Measurements from ENCODE around the gene IGF1.

The IGF1 gene

GRCh38 chr12:102421802-102422583 is 58.4 kb downstream of the IGF1 start:
- no peak overlapping the region for H3K4me3 Mint-ChIP-seq

GRCh38 chr12:102419094-102419764 is 61.1 kb downstream of the IGF1 start:
- H3K4me3 Mint-ChIP-seq, result no peak overlapping the region
- H3K27me3 Mint-ChIP-seq, result peaks cover 3% of the 10 kb centered on the region
- intact Hi-C loops (cut with micrococcal nuclease), result no loop called here
- H3K36me3 Mint-ChIP-seq (ENCODE audit: low read depth), result no peaks in the 10 kb centered on the region
- H3K4me1 Mint-ChIP-seq (ENCODE audit: low read depth), result no peaks in the 10 kb centered on the region
- no peak overlapping the region for H3K27ac Mint-ChIP-seq
- H3K9me3 Mint-ChIP-seq, result no peaks in the 10 kb centered on the region

More at GRCh38 chr12:102421802-102422583, 58.4 kb downstream of the IGF1 start:
- Mint-ChIP-seq H3K36me3 (ENCODE audit: low read depth) (no peaks in the 10 kb centered on the region), H3K4me1 (ENCODE audit: low read depth) (no peaks in the 10 kb centered on the region), H3K27ac (no peak overlapping the region), H3K9me3 (no peaks in the 10 kb centered on the region), H3K27me3 (peaks cover 3% of the 10 kb centered on the region)
- intact Hi-C loops (cut with micrococcal nuclease), result no loop called here

- Mint-ChIP-seq H3K36me3 (ENCODE audit: low read depth) (no peaks in the 10 kb centered on the region), H3K4me1 (ENCODE audit: low read depth) (no peaks in the 10 kb centered on the region), H3K9me3 (no peaks in the 10 kb centered on the region), H3K27ac (no peak overlapping the region), H3K27me3 (peaks cover 3% of the 10 kb centered on the region), H3K4me3 (no peak overlapping the region)
- intact Hi-C loops (cut with micrococcal nuclease), result no loop called here
These were observed 63.3 kb downstream of the IGF1 start for GRCh38 chr12:102417055-102417454.

- Mint-ChIP-seq H3K36me3 (ENCODE audit: low read depth) (no peaks in the 10 kb centered on the region), H3K27ac (no peak overlapping the region), H3K27me3 (peaks cover 3% of the 10 kb centered on the region), H3K4me1 (ENCODE audit: low read depth) (no peaks in the 10 kb centered on the region), H3K9me3 (no peaks in the 10 kb centered on the region), H3K4me3 (no peak overlapping the region)
- intact Hi-C loops (cut with micrococcal nuclease), result no loop called here
These were observed 64.8 kb downstream of the IGF1 start for GRCh38 chr12:102415515-102415914.

GRCh38 chr12:102413396-102413795 is 67.0 kb downstream of the IGF1 start:
- intact Hi-C loops (cut with micrococcal nuclease), result no loop called here
- H3K27ac Mint-ChIP-seq, result no peak overlapping the region
- no peaks in the 10 kb centered on the region for H3K4me1 Mint-ChIP-seq (ENCODE audit: low read depth)
- no peaks in the 10 kb centered on the region for H3K9me3 Mint-ChIP-seq
- H3K27me3 Mint-ChIP-seq, result peaks cover 3% of the 10 kb centered on the region
- H3K36me3 Mint-ChIP-seq (ENCODE audit: low read depth), result no peaks in the 10 kb centered on the region
- H3K4me3 Mint-ChIP-seq, result no peak overlapping the region

- Mint-ChIP-seq H3K9me3 (no peaks in the 10 kb centered on the region), H3K27me3 (no peaks in the 10 kb centered on the region), H3K4me3 (no peak overlapping the region), H3K27ac (no peak overlapping the region), H3K4me1 (ENCODE audit: low read depth) (no peaks in the 10 kb centered on the region), H3K36me3 (ENCODE audit: low read depth) (no peaks in the 10 kb centered on the region)
- intact Hi-C loops (cut with micrococcal nuclease), result no loop called here
These were observed 69.9 kb downstream of the IGF1 start for GRCh38 chr12:102410511-102410910.

- Mint-ChIP-seq H3K4me3 (no peak overlapping the region), H3K9me3 (no peaks in the 10 kb centered on the region), H3K27me3 (no peaks in the 10 kb centered on the region), H3K27ac (no peak overlapping the region), H3K36me3 (ENCODE audit: low read depth) (no peaks in the 10 kb centered on the region), H3K4me1 (ENCODE audit: low read depth) (no peaks in the 10 kb centered on the region)
- intact Hi-C loops (cut with micrococcal nuclease), result no loop called here
These were observed 71.7 kb downstream of the IGF1 start for GRCh38 chr12:102408487-102409297.

GRCh38 chr12:102407776-102408486 is 72.4 kb downstream of the IGF1 start:
- Mint-ChIP-seq H3K36me3 (ENCODE audit: low read depth) (no peaks in the 10 kb centered on the region), H3K4me1 (ENCODE audit: low read depth) (no peaks in the 10 kb centered on the region), H3K4me3 (no peak overlapping the region), H3K27me3 (no peaks in the 10 kb centered on the region), H3K27ac (no peak overlapping the region), H3K9me3 (no peaks in the 10 kb centered on the region)
- intact Hi-C loops (cut with micrococcal nuclease), result no loop called here

- H3K36me3 Mint-ChIP-seq (ENCODE audit: low read depth), result no peaks in the 10 kb centered on the region
- no peak overlapping the region for H3K4me3 Mint-ChIP-seq
- no peaks in the 10 kb centered on the region for H3K27me3 Mint-ChIP-seq
- H3K9me3 Mint-ChIP-seq, result no peaks in the 10 kb centered on the region
- intact Hi-C loops (cut with micrococcal nuclease), result no loop called here
- H3K27ac Mint-ChIP-seq, result no peak overlapping the region
- no peaks in the 10 kb centered on the region for H3K4me1 Mint-ChIP-seq (ENCODE audit: low read depth)
These were observed 74.3 kb downstream of the IGF1 start for GRCh38 chr12:102406033-102406584.

- H3K4me3 Mint-ChIP-seq, result no peak overlapping the region
- intact Hi-C loops (cut with micrococcal nuclease), result no loop called here
- H3K4me1 Mint-ChIP-seq (ENCODE audit: low read depth), result no peaks in the 10 kb centered on the region
- H3K27me3 Mint-ChIP-seq, result no peaks in the 10 kb centered on the region
- no peaks in the 10 kb centered on the region for H3K9me3 Mint-ChIP-seq
- H3K36me3 Mint-ChIP-seq (ENCODE audit: low read depth), result no peaks in the 10 kb centered on the region
- no peak overlapping the region for H3K27ac Mint-ChIP-seq
These were observed 79.3 kb downstream of the IGF1 start for GRCh38 chr12:102401087-102401486.

- H3K9me3 Mint-ChIP-seq, result no peaks in the 10 kb centered on the region
- no peak overlapping the region for H3K4me3 Mint-ChIP-seq
- H3K36me3 Mint-ChIP-seq (ENCODE audit: low read depth), result no peaks in the 10 kb centered on the region
- intact Hi-C loops (cut with micrococcal nuclease), result no loop called here
- no peaks in the 10 kb centered on the region for H3K4me1 Mint-ChIP-seq (ENCODE audit: low read depth)
- H3K27ac Mint-ChIP-seq, result no peak overlapping the region
- no peaks in the 10 kb centered on the region for H3K27me3 Mint-ChIP-seq
These were observed 80.7 kb downstream of the IGF1 start for GRCh38 chr12:102399653-102400052.

- Mint-ChIP-seq H3K27ac (no peak overlapping the region), H3K9me3 (no peaks in the 10 kb centered on the region), H3K4me1 (ENCODE audit: low read depth) (no peaks in the 10 kb centered on the region), H3K36me3 (ENCODE audit: low read depth) (no peaks in the 10 kb centered on the region), H3K27me3 (peaks cover 2% of the 10 kb centered on the region), H3K4me3 (no peak overlapping the region)
- intact Hi-C loops (cut with micrococcal nuclease), result no loop called here
These were observed 84.1 kb downstream of the IGF1 start for GRCh38 chr12:102396276-102396675.

- peaks cover 2% of the 10 kb centered on the region for H3K27me3 Mint-ChIP-seq
- H3K36me3 Mint-ChIP-seq (ENCODE audit: low read depth), result no peaks in the 10 kb centered on the region
- no peaks in the 10 kb centered on the region for H3K9me3 Mint-ChIP-seq
- intact Hi-C loops (cut with micrococcal nuclease), result no loop called here
- no peak overlapping the region for H3K27ac Mint-ChIP-seq
- no peaks in the 10 kb centered on the region for H3K4me1 Mint-ChIP-seq (ENCODE audit: low read depth)
- no peak overlapping the region for H3K4me3 Mint-ChIP-seq
These were observed 86.2 kb downstream of the IGF1 start for GRCh38 chr12:102394200-102394599.
